HG02943 (cell line): ENCODE data around the gene LOXHD1.

ENCODE experiments used
- ATAC-seq: cut with Tn5 transposase; IDR thresholded peaks from one replicate; pipeline ENCODE4 v1.9.1; 2021; ENCODE audit warnings: mild to moderate bottlenecking, low read depth, moderate library complexity; ENCODE audit not compliant: unreplicated experiment

The LOXHD1 gene

GRCh38 chr18:46459789-46460455 is 197.1 kb downstream of the LOXHD1 start:
- no peak for ATAC-seq

GRCh38 chr18:46458472-46458871 is 198.5 kb downstream of the LOXHD1 start:
- no peak for ATAC-seq

GRCh38 chr18:46456691-46457090 is 200.3 kb downstream of the LOXHD1 start:
- ATAC-seq, result no peak

GRCh38 chr18:46452820-46453219 is 204.2 kb downstream of the LOXHD1 start:
- no peak for ATAC-seq

GRCh38 chr18:46449499-46449898 is 207.5 kb downstream of the LOXHD1 start:
- ATAC-seq, result no peak

DNA sequence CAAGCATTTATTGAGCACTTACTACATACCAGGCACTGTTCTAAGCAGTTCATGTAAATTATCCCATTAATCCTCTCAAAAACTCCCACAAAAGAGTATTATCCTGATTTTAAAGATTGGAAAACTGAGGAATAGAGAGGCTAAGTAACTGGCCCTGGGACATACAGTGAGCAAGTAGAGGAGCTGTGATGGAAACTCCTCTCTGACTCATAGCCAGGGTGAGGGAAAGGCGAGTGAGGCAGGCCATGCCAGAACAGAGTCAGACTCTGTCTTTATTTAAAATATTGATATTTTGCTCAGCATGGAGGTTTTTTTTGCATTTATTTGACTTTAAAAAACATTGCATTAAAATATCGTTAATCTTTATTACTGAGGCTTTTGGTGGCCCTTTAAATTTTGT is 208.0 kb downstream of the LOXHD1 start:
- no peak for ATAC-seq

- ATAC-seq, result no peak
Measured at GRCh38 chr18:46448347-46448746, 208.7 kb downstream of the LOXHD1 start.

DNA sequence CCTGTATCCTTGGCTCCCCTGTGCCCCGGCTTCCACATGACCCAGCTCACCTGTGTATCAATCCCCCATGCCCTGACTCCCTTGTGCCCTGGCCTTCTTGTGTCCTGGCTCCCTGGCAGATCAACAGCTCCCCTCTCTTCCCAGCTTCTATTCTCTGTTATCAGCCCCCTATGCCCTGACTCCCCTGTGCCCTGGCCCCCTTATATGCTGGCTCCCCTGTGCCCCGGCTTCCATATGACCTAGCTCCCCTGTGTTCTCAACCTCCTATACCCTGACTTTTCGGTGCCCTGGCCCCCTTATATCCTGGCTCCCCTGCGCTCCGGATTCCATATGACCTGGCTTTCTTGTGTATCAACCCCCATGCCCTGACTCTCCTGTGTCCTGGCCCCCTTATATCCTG is 209.2 kb downstream of the LOXHD1 start:
- ATAC-seq, result no peak

- ATAC-seq, result no peak
Measured at GRCh38 chr18:46447323-46447722, 209.7 kb downstream of the LOXHD1 start.

DNA sequence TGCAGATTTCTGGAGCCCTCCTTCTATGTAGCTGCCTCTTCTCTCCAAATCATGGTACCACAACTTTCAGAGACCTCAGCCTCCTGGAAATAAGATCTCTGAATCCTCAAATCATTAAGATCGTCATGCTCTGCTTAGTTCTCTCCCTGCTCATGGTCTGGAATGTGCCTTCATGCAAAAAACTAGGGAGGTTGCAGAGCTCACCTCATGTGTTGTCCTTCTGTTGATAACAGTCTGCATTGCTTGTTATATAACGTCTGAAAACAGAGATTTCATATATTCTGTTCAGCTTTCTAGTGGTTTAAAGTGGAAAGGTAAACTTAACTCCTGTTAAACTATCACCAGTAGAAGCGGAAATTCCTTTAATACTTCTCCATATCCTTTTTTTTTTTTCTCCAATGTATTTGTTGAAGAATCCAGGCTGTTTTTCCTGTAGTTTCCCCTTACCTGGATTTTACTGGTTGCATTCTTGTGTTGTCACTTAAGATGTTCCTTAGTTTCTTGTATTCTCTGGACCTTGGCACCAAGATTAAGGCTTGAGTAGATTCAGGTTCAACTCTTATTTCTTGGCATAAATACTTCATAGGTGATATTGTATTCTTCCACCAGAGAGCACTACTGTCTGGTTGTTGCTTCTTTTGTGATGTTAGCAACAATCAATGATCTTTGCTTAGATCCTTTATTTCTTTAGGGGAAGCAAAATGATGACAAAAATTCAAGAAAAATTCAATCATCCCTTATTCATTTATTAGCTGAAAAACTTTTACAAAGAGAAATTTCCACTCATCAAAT is 211.3 kb downstream of the LOXHD1 start:
- no peak for ATAC-seq

GRCh38 chr18:46439037-46439436 is 218.0 kb downstream of the LOXHD1 start:
- no peak for ATAC-seq

- ATAC-seq, result no peak
Measured at GRCh38 chr18:46437061-46437460, 220.0 kb downstream of the LOXHD1 start.

DNA sequence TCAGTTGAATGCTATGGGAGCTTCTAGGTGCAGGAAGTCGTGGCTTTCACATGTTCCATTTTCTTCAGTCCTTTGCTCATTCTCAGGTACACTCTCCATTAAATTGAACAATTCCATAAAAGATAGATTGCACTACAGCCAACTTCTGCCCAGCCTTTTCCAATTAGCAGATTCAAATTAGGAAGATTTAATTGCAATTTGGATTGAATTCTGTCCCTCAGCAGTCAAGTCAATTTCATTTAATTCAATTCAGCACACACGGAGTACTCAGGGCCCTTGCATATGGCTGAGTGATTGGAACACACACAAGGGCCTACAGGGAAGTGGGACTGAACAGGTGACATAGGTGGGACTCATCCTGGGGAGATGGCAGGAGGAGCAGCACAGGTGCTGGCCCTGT is 220.4 kb downstream of the LOXHD1 start:
- ATAC-seq, result no peak

DNA sequence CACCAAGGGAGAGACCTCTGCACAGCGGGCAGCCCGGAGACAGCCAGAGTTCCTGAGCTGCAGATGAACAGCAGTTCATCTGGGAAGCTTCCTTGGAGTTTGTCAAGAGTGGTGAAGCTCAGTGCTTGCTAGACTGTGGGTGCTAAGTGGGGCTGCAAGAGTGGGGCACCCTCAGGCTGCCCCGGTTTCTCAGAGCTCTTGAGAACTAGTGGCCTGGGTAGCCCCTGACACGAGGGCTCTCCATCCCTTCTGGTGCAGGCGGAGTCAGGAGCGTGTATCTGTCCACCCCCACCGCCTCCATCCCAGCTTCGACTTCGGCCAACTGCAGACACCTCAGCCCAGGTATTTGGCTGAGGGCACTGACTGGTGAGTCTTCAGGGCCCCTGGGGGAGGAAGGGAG is 222.0 kb downstream of the LOXHD1 start:
- no peak for ATAC-seq

DNA sequence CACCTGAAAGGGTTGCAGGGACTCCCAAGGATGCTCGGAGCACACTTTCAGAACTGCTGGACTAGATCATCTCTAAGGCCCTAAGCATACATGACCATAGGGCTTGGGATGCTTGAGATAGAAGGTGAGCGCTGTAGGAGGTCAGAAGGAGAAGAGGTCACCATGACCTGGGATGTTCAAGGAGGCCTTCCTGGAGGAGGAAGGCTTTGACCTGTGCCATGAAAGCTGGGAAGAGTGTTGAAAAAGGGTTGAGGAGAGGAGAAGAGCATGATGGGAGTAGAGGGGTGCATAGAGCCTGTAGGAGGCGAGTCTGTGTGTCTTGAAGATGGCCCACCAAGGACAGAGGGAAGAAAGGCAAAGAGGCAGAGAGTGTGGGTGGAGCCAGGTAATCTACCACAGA is 222.4 kb downstream of the LOXHD1 start:
- ATAC-seq, result no peak

DNA sequence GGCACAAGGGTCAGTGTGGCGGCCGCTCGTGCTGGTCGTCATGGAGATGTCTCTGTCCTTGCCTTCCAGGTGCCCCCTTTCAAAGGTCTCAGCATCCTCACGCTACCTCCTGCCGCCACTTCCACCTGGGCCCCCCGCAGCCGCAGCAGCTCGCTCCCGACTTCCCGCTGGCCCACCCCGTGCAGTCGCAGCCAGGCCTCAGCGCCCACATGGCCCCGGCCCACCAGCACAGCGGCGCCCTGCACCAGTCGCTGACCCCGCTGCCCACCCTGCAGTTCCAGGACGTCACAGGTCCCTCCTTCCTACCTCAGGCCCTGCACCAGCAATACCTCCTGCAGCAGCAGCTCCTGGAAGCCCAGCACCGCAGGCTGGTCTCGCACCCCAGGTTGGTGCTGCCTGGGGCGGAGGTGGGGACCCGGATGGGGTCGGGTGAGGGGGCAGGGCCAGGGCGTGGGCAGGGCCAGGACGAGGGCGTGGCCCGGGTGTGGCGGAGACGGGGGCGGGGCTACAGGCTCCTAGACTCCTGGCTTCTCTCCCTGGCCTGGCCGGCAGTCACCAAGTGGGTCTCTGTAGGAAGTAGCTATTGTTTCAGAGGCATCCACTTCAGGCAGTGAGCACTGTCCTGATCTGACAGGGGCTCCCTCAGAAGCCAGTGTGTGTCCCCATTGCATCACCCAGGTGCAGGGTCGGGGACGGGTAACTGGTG is 223.7 kb downstream of the LOXHD1 start:
- ATAC-seq, result no peak

DNA sequence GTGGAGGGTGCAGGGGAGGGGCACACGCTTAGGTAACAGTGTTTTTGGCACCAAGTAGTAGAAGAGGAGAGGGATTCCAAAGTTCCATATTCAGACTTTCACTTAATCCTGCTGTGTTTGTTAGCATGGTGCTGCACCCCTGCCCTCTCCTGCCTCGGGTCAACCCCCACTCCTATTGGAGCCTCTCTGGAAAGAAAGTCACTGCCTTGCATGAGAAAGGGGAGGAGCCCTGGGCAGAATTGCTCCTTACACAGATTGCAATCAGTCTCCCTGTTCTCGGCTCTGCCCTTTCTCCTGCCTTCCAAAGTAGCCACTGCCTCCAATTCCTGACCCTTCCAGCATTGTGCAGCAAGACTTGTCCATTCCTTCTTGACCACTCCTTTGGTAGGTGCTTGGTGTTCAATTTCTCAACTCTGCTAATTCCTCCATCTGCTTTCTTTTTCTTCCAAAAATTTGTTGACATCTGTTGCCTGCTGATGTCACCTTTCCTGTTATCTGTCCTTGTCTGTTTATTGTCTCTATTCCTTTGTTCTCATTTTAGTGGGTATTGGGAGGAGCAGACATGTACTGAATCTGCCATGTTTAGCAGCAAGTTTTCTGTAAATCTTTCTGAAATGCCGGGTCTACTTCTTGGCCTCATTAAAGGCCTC is 225.4 kb downstream of the LOXHD1 start:
- ATAC-seq, result no peak

DNA sequence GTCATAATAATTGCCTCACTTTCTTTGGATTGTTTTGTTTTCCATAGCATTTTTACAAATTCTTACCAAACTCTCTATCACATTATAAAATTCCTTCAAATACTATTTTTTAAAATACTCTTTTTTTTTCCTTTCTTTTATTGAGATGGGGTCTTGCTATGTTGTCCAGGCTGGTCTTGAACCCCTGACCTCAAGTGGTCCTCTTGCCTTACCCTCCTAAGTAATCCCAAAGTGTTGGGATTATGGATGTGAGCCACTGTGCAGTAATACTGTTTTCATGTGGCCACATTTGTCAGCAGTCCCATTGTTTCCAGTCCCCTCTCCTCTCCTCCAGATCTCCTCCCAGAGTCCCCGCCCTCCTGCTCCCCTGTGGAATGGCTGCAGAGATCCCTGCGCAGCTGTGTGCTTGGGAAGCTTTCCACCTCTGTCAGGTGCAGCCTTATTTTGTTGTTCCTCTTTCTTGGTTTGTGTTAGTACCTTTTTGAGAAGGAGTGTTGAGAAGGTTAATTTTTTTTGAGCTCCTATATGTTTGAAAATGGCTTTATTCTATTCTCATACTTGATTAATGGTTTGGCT is 227.3 kb downstream of the LOXHD1 start:
- ATAC-seq, result no peak

GRCh38 chr18:46429130-46429529 is 227.9 kb downstream of the LOXHD1 start:
- no peak for ATAC-seq

- no peak for ATAC-seq
Measured at GRCh38 chr18:46428368-46428767, 228.7 kb downstream of the LOXHD1 start.
